Erythroblast (primary cell): ENCODE data around the gene SLC16A8.

Source experiments
- GATA1 ChIP-seq: IDR thresholded peaks from 2 replicates; pipeline ENCODE4 v1.6.1; 2011; ENCODE audit warnings: low read depth, mild to moderate bottlenecking, control low read depth, low read length, moderate library complexity
- POLR2A ChIP-seq: IDR thresholded peaks from 2 replicates; pipeline ENCODE4 v1.6.1; 2011; ENCODE audit warnings: mild to moderate bottlenecking, low read length

- TF ChIP-seq POLR2A (no peak), GATA1 (no peak)
Measured at GRCh38 chr22:38104084-38104483, 20.1 kb upstream of the SLC16A8 start.
